ENCODE measurements around the gene MAP4K4.

MAP4K4 gene

DNA sequence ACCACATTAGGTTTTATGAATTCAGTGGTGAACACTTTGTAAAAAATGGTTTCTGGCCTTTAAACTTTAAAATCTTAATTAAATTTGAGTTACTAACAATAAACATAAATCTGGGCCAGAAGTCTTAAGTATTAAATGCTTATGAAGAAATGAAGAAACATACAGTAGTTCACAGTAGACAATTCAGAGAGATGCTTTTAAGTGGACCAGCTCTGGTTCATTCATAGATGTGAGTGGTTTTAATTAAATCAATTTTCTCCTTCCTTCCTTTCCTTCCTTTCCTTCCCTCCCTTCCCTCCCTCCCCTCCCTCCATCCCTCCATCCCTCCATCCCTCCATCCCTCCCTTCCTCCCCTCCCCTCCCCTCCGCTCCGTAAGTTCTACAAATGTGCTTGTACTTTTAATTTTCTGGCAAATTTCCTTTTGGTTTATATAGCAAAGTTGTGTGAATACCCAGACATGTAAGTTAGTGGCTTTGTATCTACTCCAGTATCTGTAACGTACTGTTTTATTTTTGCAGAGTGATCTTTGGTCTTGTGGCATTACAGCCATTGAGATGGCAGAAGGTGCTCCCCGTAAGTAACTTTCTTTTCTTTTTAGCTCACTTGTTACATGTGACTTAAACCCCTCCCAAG lies 136.5 kb downstream of the MAP4K4 start:
- DNase-seq (ENCODE audit: low read depth in 2 of 2) = no peak

DNA sequence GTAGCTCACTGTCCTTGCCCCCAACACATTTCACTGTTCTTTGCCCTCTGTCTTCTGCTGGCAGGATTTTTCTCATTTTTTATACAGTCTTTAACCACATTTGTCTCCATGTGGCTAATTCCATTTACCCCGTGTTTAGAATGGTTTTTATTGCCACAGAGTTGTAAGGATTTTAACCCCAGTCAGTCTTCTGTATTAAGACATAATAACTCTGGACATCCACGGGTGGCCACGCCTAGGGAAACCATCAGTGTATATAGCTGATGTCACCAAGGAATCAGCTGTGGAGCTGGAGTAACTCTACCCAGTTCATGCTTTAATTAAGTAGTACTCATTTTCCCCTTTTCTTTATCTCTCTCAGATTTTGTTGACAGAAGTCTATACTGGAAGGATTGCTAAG lies 139.8 kb downstream of the MAP4K4 start:
- DNase-seq (ENCODE audit: low read depth in 2 of 2) = no peak

DNA sequence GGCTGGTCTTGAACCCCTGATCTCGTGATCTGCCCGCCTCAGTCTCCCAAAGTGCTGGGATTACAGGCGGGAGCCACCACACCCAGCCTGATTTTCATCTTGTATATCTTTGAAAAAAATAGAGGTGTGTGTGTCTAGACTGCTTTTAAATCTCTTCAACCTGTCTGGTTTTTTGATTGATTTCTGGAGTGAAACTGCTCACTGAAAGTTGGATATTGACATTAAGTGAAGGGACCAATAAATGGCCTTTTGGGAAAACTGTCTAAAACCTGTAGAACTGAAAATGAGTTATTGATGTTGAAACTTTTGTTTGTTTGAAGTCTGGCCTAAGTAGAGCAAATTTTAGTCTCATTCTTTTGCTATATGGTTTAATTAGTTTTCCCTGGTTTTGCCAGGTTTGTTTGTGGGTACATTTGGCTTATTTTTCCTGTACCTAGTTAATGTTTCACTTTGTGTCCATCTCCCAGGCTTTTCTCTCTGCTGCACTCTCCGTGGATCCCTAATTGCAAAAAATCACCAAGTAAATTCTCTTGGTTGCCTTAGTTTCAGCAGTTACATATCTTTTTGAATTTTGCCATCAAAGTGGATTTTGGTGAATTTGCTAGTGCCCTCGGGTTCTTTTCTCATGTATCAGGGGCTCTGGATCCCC lies 144.3 kb downstream of the MAP4K4 start:
- DNase-seq (ENCODE audit: low read depth in 2 of 2) = no peak

DNA sequence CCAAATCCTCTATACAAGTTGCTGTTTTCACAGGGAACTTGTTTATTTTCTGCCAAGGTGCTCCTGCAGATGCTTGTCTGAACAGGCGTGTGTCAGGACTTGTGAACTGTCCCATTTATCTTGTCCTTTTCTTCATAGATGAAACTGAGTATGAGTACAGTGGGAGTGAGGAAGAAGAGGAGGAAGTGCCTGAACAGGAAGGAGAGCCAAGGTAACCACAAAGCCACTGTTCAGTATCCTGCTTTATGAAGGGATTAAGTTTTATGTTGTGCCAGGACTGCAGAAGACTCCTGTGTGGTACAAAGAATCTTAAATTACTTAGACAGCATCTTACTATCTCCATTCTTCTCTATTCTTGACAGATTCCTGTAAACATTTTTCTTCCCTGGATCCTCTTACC lies 145.0 kb downstream of the MAP4K4 start:
- DNase-seq (ENCODE audit: low read depth in 2 of 2) = no peak

DNA sequence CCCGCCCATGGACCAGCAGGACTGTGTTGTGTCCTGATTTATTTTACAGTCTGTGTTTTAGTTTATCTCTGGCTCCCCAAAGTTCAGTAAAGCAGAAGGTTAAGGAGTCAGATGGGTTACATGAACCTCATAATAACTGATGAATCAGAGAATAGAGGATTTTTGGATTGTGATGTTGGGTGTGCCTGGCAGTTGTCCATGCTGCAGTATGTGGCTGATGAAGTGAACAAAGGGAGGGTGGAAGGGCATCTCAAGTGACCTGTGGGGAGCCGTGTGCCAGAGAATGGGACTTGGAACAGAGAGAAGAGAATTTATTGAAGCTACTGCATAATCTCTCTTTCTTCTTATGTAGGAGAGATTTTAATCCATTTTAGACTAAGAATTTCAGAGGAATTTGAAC lies 145.5 kb downstream of the MAP4K4 start:
- no peak for DNase-seq (ENCODE audit: low read depth in 2 of 2)

DNA sequence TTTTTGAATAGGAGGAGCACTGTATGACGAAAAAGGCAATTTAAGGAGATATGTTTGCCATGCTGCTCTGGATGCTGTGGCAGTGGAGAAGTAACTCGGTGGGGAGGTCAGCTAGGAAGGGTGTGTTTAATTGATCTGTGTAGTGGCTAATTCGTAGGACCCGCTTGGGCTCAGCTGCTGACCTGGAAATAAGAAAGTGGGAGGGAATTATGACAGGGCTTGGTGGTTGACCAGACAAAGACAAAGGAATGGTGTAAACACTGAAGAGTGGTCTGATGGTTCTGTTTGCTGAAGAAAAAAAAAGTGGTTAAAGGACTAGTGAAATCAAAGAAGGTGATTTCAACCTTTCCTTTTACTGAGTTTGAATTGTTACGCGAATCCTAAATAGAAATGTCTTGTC lies 146.0 kb downstream of the MAP4K4 start:
- no peak for DNase-seq (ENCODE audit: low read depth in 2 of 2)

DNA sequence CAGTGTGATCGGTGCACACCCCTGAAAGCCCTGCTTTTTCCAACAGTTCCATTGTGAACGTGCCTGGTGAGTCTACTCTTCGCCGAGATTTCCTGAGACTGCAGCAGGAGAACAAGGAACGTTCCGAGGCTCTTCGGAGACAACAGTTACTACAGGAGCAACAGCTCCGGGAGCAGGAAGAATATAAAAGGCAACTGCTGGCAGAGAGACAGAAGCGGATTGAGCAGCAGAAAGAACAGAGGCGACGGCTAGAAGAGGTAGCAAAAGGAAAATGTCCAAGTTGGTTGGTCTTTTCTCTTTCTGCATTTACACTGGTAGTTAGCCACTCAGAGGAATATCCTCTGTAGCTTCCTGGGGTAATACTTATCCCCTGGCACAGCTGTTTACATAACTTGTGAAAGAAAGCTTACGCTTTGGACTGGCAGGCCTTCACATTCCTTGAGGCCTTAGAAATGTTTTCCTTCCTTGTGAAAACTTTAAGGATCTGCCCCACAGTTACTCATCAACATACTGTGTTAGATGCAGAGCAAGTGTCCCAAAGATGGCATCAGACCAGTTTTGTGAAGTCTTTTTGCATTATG lies 146.6 kb downstream of the MAP4K4 start:
- DNase-seq (ENCODE audit: low read depth in 2 of 2) = no peak

DNA sequence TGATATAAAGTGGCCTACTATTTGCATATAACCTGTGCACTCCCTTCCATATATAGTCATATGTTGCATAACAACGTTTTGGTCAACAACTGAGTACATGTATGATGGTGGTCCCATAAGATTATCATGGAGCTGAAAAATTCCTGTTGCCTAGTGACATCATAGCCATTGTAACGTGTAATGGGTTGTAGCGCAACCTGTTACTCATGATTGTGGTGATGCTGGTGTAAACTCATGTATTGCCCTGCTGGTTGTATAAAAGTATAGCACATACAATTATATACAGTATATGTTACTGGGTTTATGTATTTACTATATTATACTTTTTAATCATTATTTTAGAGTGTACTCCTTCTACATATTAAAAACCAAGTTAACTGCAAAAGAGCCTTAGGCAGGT lies 149.5 kb downstream of the MAP4K4 start:
- no peak for DNase-seq (ENCODE audit: low read depth in 2 of 2)

DNA sequence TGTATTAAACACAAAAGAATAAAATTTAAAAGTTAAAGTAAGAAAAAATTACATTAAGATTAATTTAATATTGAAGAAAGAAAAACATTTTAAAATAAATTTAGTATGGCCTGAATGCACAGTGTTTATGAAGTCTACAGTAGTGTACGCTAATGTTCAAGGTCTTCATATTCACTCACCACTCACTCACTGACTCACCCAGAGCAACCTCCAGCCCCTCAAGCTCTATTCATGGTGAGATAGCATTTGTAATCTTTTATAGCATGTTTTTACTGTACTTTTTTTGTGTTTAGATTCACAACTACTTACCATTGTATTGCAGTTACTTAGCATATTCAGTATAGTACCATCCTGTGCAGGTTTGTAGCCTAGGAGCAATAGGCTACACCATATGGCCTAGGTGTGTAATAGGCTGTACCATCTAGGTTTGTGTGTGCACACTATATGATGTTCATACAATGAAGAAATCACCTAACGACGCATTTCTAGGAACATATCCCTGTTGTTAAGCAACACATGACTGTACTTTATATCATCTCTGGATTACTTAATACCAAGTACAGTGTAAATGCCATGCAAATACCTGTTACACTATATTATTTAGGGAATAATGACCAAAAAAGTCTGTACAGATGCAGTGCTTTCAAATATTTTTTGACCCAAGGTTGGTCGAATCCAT lies 150.3 kb downstream of the MAP4K4 start:
- DNase-seq (ENCODE audit: low read depth in 2 of 2) = no peak

DNA sequence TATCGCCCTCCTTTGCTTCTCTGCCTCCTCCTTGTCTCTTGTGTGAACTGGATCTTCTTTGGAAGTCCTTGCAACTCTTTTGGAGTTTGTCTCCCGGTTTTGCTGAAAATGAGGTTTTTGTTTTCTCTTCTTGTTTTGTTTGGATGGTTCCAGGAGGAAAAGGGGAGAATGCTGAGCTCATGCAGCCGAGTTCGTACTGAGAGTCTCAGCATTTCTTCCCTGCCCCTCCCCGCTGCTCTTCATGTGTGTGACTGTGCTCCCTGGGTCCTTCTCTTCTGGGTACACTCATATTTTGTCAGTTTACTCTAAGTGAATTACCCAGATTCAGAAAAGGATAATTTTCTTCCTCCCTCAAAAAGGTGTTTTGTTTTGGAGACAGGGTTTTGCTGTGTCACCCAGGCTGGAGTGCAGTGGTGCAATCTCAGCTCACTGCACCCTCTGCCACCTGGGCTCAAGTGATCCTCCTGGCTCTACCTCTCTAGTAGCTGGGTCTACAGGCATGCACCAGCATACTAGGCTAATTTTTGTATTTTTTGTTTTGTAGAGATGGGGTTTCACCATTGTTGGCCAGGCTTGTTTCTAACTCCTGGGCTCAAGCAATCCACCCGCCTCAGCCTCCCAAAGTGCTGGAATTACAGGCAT lies 151.4 kb downstream of the MAP4K4 start:
- no peak for DNase-seq (ENCODE audit: low read depth in 2 of 2)

DNA sequence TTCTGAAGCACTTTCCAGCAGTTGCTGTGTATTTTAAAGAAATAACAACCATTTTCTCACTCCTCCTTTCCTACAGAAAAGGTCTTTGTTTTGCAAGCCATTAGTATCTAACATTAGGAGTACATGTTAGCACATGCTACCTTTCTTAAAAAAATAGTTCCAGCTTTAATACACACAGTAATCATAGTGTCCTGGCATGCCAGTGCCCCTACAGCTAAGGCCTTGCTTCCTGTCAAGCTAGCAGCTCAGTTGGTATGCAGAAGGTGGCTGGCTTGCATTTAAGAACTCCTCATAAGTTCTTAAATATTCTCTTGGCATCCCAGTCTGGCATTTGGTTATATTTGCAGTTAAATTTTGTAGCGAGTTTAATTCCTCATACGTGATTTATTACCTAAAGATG lies 152.9 kb downstream of the MAP4K4 start:
- DNase-seq (ENCODE audit: low read depth in 2 of 2) = no peak

DNA sequence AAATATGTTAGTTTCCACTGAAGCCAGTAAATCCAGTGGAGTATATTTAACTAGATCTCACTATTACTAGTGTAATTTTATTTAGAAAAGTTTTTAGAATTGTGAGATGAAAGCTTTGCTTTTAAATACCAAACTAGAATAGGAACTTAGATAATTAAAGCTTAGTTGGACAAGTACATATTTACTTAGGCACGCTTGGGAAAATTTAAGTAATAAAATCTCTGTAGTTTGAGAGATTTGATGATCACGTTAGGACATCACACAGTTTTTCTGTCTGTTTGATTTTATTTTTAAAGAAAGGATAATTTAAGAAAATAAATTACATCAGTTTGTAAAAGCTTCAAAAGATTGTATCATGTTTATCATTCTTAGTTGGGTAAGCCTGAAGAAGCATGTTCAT lies 153.5 kb downstream of the MAP4K4 start:
- DNase-seq (ENCODE audit: low read depth in 2 of 2) = no peak

DNA sequence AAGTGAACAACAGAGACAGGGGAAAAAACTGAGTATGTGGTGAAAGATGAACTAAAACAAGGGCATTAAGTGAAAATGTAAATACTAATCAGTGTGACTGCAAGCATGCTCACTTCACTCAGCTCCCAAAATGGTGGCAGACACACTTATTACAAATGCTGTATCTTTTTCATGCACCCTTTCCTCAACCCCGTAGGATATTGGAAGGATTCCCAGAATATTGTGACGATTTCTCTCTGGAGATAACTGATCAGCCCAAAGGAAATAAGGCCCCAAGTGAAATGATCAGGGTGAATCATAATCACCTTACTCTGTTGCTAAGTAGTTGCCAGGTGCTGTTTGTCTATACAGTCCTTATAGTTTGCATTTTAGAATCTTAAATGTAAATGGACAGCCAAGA lies 155.3 kb downstream of the MAP4K4 start:
- no peak for DNase-seq (ENCODE audit: low read depth in 2 of 2)

DNA sequence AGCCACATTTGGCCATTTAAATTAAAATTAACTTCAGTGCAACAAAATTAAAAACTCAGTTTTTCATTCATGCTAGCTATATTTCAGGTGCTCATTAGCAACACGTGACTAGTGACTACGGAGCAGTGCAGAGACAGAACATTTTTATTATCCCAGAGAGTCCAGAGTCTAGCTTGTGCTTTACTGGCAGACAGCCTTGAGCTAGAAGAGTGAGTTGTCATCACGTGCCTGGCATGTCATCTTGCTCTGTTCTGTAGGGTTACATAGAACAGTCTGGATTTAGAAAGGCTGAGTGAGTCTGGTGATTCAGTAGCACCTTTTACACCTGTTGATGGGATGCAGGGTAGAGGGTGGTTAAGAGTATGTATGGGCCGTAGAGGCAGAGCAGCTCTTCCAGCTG lies 157.4 kb downstream of the MAP4K4 start:
- DNase-seq (ENCODE audit: low read depth in 2 of 2) = no peak

DNA sequence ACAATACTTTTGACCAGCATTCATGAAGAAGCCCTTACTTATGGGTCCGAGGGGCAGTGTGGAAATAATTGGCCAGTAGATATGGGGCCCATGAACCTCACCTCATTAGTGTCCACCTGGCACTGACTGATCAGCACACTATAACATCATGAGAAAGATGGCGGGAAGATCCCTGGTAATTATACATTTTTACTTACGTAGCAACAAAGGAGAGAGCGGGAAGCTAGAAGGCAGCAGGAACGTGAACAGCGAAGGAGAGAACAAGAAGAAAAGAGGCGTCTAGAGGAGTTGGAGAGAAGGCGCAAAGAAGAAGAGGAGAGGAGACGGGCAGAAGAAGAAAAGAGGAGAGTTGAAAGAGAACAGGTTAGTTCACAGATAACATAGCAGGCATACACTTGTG lies 158.3 kb downstream of the MAP4K4 start:
- no peak for DNase-seq (ENCODE audit: low read depth in 2 of 2)

DNA sequence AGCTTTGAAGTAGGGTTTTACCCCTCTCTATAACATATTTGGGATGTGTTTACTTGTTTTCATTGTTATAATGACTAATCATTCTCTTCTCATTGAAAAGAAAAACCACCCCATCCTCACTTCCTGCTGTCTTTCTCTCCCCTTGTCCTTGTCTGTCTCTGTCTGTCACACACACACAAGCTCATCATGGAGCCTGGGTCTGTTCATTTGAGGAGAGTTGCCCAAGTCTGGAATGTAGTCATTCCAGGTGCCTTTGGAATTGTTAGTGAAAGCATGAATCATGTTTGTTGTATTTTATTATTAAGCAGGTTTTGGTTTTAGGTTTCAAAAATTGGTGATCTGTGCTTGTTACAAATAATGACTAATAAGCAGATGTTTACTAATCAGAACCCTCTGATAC lies 160.7 kb downstream of the MAP4K4 start:
- DNase-seq (ENCODE audit: low read depth in 2 of 2) = no peak

DNA sequence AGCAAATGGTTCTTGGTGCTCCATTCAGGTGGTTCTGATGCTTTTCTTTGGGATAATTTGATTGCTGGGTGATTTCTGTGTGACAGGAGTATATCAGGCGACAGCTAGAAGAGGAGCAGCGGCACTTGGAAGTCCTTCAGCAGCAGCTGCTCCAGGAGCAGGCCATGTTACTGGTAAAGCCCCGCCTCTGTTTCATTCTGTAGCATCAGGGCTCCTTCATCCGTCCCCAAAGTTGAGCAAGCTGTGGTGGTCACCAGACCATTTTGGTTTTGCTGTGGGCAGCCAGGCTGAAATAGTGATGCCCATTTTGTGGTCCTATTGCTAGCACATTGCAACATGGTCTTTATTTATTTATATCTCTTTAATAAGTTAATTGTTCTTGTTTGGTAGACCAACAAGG lies 161.4 kb downstream of the MAP4K4 start:
- DNase-seq (ENCODE audit: low read depth in 2 of 2) = no peak

DNA sequence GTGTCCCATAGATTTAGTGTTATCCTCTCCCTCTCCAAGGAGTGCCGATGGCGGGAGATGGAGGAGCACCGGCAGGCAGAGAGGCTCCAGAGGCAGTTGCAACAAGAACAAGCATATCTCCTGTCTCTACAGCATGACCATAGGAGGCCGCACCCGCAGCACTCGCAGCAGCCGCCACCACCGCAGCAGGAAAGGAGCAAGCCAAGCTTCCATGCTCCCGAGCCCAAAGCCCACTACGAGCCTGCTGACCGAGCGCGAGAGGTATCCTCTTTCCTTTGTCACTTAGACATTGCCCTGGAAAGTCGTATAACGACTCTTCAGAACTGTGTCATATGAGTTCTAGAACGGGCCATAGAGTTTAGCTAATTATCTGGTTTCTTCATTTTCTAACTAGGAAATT lies 162.1 kb downstream of the MAP4K4 start:
- DNase-seq (ENCODE audit: low read depth in 2 of 2) = no peak

DNA sequence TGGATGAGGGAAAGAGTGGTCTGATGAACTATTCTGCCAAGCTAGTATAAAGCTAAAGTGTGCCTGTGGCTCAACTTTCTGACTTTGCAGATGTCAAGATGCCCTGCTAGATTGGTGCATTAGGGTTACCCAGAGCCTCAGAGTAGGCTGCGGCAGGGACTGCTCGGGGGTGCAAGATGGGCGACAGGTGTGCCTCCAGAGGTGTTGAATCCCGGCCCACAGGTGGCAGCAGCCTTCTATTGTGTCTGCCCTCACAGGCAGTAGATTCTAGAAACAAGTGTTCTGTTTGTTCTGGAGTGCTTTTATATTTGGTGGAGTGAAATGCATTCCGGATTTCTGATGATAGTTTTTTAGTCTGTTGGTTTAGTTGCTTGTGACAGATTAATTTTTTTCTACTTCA lies 162.7 kb downstream of the MAP4K4 start:
- DNase-seq (ENCODE audit: low read depth in 2 of 2) = no peak

DNA sequence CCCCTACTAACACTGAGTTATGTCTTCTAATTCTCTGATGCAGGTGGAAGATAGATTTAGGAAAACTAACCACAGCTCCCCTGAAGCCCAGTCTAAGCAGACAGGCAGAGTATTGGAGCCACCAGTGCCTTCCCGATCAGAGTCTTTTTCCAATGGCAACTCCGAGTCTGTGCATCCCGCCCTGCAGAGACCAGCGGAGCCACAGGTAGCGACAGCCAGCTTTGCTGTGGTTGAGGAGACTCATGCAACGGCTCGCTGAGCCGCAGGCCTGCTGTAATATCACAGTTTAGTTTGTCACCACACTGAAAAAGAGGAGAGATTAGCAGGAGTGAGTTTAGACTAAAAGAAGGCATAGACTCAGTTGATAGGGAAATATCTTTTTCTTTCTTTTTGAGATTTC lies 163.3 kb downstream of the MAP4K4 start:
- no peak for DNase-seq (ENCODE audit: low read depth in 2 of 2)

DNA sequence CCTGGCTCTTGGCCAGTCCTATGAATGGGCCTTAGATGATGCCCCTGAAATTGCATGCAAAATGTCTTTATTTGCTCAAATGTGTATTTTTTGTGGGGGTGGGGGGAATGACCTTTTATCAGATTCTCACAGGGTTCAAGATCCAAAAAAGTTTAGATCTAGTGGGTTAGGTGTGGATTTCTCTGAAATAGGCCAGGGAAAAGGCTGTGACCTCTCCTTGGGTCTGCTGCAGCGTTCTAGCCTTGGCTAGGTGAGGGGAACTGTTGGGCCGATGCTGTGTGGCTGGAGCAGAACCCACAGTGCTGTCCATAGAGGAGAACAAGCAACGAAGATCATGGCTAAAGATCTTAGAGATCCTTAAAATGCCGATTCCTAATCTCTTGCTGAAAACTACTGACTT lies 163.9 kb downstream of the MAP4K4 start:
- DNase-seq (ENCODE audit: low read depth in 2 of 2) = no peak

DNA sequence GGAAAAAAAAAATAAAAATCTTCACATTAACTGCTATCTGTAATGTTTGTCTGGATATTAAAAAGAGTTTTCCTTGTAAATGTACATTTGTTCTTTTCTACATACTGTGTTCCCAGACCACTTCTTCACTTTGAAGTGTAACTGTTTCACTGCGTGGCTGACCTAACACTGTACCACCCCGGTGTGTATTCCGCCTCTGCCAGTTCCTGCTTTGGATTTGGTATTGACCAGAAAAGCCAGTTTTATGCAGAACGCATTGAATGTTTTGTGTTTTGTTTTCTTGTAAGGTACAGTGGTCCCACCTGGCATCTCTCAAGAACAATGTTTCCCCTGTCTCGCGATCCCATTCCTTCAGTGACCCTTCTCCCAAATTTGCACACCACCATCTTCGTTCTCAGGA lies 166.0 kb downstream of the MAP4K4 start:
- no peak for DNase-seq (ENCODE audit: low read depth in 2 of 2)

DNA sequence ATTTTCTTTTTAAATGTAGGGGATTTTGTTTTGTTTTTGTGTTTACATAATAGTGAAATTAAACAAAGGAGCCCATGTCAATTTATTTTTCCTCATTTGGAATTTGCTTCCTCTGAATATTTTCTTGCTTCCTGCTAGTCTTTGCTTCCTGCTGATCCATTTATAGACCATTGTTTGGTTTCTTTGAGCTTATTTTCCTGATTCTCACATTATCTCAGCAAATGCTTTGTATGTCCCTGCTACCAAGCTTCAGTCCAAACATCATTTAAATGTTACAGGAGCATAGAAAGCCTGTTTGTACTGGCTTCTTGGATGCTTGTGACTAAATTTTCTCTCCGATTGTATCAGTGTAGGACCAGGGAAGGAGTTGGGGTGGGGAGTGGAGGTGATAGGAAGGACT lies 166.9 kb downstream of the MAP4K4 start:
- no peak for DNase-seq (ENCODE audit: low read depth in 2 of 2)
